ENCODE measurements around the gene CBLN2.

The CBLN2 gene

GRCh38 chr18:72544092-72544886 lies at the start of gene CBLN2:
CBLN2 (minus strand) TSS chr18:72544342; CDS start chr18:72542160, 2,182 bp downstream.
- peak; percentile 88 for DNase-seq (ENCODE audit: low spot score)

- no peak for DNase-seq (ENCODE audit: low spot score)
These were observed 44.2 kb upstream of the CBLN2 start for GRCh38 chr18:72588360-72588759.

DNA sequence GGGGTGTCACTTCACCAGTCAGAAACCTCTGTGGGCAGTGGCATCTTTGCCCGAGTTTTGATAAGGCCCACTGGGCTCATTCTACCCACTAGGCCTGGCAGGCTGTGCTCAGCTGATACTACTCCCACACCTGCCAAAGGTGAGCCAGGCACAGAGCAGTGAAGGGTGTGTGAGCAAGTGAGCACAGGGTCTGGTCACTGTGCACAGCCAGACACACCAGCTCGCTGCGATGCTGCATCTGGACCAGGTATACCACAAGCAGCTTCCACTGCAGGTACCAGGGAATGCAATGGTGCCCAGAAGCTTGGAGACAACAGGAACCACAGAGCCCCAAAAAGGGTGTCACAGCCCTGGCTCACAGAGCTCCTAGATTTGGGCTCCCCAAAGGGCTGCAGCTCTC lies 40.6 kb upstream of the CBLN2 start:
- DNase-seq (ENCODE audit: low spot score), result no peak

- DNase-seq (ENCODE audit: low spot score), result no peak
These were observed 37.8 kb upstream of the CBLN2 start for GRCh38 chr18:72581976-72582375.

- DNase-seq (ENCODE audit: low spot score), result no peak
These were observed 28.8 kb upstream of the CBLN2 start for GRCh38 chr18:72572896-72573295.

- no peak for DNase-seq (ENCODE audit: low spot score)
These were observed 22.1 kb upstream of the CBLN2 start for GRCh38 chr18:72566290-72566689.

- DNase-seq (ENCODE audit: low spot score), result no peak
These were observed 11.8 kb upstream of the CBLN2 start for GRCh38 chr18:72555968-72556367.

DNA sequence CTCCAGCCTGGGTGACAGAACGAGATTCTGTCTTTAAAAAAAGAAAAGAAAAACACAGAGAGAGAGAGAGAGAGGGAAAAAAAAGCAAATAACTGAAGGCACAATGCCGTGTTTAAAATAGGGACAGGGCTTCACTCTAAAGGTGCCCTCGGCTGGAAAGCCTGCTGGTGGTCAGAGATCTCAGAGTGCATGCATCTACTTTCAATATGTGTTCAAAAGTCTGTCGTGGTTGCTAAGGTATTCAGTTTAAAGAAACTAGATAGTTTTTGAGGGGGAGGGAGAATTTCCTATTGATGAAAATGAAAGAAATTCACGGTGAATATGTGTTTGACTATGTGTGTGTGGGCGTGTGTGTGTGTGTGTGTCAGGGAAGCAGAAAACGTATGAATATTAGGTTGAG lies 11.0 kb upstream of the CBLN2 start:
- DNase-seq (ENCODE audit: low spot score), result no peak

DNA sequence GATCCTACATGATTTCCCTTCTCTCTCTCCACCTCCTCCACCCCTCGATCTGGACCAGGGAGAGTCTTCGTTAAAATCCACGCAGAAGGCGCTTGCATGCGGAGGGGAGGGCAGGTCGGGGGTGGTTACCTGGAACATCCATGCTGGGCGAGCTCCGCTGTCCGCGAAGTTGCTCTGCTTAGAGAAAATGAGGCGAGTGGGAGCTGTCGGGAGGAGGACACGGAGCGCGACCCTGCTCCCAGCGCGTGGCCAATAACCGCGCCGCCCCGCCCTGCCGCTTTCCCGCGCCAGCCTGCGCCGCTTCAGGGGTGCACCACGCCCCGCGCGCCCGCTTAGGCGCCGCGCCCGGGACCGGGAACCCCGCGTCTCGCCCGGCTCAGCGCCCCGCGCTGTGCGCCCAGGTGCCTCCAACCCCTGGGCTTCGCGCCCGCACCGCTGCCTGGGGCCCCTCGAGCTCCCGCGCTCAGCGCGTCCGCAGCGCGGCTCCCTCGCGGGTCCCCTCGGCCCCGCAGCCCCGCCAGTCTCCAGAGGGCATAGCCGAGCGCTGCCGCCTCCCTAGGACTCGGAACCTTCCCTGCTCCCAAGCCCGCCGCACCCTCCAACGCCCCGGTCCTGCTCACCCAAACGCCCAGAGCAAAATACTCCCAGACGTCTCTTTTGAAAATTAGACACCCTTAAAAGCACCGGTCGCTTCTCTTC lies 636 bp downstream of the CBLN2 start:
- peak; percentile 8 for DNase-seq (ENCODE audit: low spot score)

- peak; percentile 12 for DNase-seq (ENCODE audit: low spot score)
These were observed 1.2 kb downstream of the CBLN2 start for GRCh38 chr18:72542984-72543356.

DNA sequence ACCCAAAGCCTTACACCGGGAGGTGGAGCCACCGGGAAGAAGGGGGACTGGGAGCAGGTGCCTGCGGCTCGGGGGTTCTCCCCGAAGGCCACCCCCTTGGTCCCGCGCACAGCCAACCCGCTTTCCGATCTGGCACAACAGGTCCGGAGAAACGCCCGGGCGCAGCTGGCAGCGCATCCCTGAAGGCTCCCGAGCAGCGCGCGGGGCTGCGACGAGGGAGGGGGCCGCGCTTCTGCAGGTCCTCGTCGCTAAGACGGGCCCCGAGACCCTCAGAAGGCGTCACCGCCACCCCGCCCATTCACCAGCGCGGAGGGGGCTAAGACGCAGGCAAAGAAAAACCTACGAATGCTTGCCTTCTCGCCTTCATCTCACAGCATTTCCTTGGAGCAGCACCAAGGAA lies 1.8 kb downstream of the CBLN2 start:
- peak; percentile 12 for DNase-seq (ENCODE audit: low spot score)

- DNase-seq (ENCODE audit: low spot score), result peak; percentile 10
These were observed 2.2 kb downstream of the CBLN2 start for GRCh38 chr18:72541871-72542332.

- DNase-seq (ENCODE audit: low spot score), result no peak
These were observed 4.2 kb downstream of the CBLN2 start for GRCh38 chr18:72539901-72540300.

- no peak for DNase-seq (ENCODE audit: low spot score)
These were observed 13.5 kb downstream of the CBLN2 start for GRCh38 chr18:72530622-72531021.

DNA sequence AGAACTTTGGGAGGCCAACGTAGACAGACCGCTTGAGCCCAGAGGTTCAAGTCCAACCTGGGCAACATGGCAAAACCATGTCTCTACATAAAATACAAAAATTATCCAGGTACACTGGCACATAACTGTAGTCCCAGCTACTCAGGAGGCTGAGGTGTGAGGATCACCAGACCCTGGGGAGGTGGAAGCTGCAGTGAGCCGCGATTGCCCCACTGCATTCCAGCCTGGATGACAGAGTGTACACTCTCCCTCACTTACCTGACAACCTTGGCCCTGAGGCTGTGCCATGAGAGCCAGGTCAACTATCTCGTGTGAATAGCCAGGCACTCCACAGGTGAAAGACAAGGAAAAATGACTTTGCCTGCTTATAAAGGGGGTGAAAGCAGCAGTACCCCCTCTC lies 39.3 kb downstream of the CBLN2 start:
- DNase-seq (ENCODE audit: low spot score), result no peak

DNA sequence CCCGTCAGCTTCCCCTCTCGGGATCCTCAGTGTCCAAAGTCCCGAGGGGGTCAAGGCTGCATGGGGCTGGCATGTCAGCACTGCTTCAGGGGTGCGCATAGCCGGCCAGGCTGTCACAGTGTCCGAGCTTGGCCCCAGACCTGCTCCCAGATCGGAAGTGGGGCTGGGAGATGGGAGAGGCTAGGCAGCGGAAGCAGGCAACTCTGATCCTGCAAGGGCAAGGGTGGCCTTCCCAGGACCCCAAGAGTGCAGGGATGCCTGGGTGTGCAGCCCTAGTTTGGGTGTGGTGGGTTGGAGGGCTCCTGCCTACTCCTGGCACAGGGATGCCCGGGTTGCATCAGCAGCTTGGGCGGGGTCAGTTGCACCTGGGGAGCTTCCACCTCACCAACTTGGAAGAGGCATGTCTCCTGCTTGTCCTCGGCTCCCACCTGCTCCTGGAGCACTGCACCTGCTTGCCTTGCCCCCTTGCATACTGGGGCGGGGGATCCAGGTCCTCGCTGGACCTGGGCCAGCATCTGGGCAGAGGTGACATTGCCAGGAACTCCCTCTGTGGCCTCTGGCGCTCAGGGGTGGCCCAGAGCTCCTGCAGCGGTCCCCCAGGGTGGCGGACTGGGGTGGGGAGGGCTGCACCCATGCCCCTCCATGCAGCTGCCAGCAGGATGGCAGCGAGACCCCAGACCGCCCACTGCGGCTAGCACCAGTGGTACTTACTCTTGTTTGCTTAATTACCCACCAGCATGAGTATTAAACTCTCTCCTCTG lies 41.3 kb downstream of the CBLN2 start:
- DNase-seq (ENCODE audit: low spot score), result no peak

- no peak for DNase-seq (ENCODE audit: low spot score)
These were observed 51.6 kb downstream of the CBLN2 start for GRCh38 chr18:72492497-72492896.

Measured in AG08396 (cell line).